HepG2 (cell line): ENCODE results near the gene C14orf132. TPM values are rescaled to one million over a fixed set of nuclear protein-coding genes. Genes with fewer than 3 reads are reported as not detected.

Experiments used
- BORCS8-MEF2B ChIP-seq: sonication (generic); formaldehyde crosslinking; IDR thresholded peaks from 2 replicates; pipeline ENCODE4 v1.8.0; 2022; ENCODE audit warnings: mild to moderate bottlenecking, missing genetic modification reagents
- CBX2 ChIP-seq, 2 experiments: fragments of 200-600 bp in 1 of 2; sonication (generic); formaldehyde crosslinking in 1 of 2; IDR thresholded peaks; 2 replicates each; pipeline versions ENCODE4 v1.7.0 to v1.8.1; 2018 to 2022; ENCODE audit warnings: low read depth in 2 of 2, low read length in 1 of 2, mild to moderate bottlenecking in 1 of 2, missing genetic modification reagents in 1 of 2
- DDIT3 ChIP-seq: sonication (generic); formaldehyde crosslinking; IDR thresholded peaks from 2 replicates; pipeline ENCODE4 v1.4.0; 2020; ENCODE audit warnings: mild to moderate bottlenecking, missing genetic modification reagents
- FOSL2 ChIP-seq: sonication (generic); formaldehyde crosslinking; IDR thresholded peaks from 2 replicates; pipeline ENCODE4 v1.4.0; 2020; ENCODE audit warnings: missing genetic modification reagents
- FOXA1 ChIP-seq, 2 experiments: fragments of 450-650 bp in 1 of 2; sonication (generic) in 1 of 2; formaldehyde crosslinking in 1 of 2; IDR thresholded peaks; 2 replicates each; pipeline versions ENCODE4 v1.4.0 to v1.6.1; 2016 to 2020; ENCODE audit warnings: missing genetic modification reagents in 1 of 2
- FOXP4 ChIP-seq: sonication (generic); formaldehyde crosslinking; IDR thresholded peaks from 2 replicates; pipeline ENCODE4 v1.4.0; 2020; ENCODE audit warnings: missing genetic modification reagents
- MYC ChIP-seq: sonication (generic); formaldehyde crosslinking; IDR thresholded peaks from 2 replicates; pipeline ENCODE4 v1.9.0; 2021; ENCODE audit warnings: missing genetic modification reagents, borderline replicate concordance
- SNAI1 ChIP-seq: sonication (generic); formaldehyde crosslinking; IDR thresholded peaks from 2 replicates; pipeline ENCODE4 v1.5.0; 2020; ENCODE audit warnings: mild to moderate bottlenecking, missing genetic modification reagents, borderline replicate concordance
- TARDBP ChIP-seq: sonication (generic); formaldehyde crosslinking; IDR thresholded peaks from 2 replicates; pipeline ENCODE4 v1.8.0; 2022; ENCODE audit warnings: mild to moderate bottlenecking, missing genetic modification reagents
- TEAD2 ChIP-seq: sonication (generic); formaldehyde crosslinking; IDR thresholded peaks from 2 replicates; pipeline ENCODE4 v1.9.0; 2021; ENCODE audit warnings: missing genetic modification reagents
- TFAP4 ChIP-seq: sonication (generic); IDR thresholded peaks from 2 replicates; pipeline ENCODE4 v1.6.1; 2016; ENCODE audit warnings: low read depth, borderline replicate concordance
- TP53 ChIP-seq: sonication (generic); formaldehyde crosslinking; conservative IDR thresholded peaks from 2 replicates; pipeline ENCODE4 v1.4.0; 2020; ENCODE audit warnings: missing genetic modification reagents
- ZFP37 ChIP-seq: sonication (generic); formaldehyde crosslinking; IDR thresholded peaks from 2 replicates; pipeline ENCODE4 v1.4.0; 2020; ENCODE audit warnings: missing genetic modification reagents, borderline replicate concordance
- ZMAT3 ChIP-seq: sonication (generic); formaldehyde crosslinking; conservative IDR thresholded peaks from 2 replicates; pipeline ENCODE4 v1.7.0; 2021; ENCODE audit warnings: missing genetic modification reagents
- ZNF264 ChIP-seq: sonication (generic); formaldehyde crosslinking; IDR thresholded peaks from 2 replicates; pipeline ENCODE4 v1.4.0; 2020; ENCODE audit warnings: missing genetic modification reagents
- ZNF407 ChIP-seq: sonication (generic); formaldehyde crosslinking; IDR thresholded peaks from one replicate; pipeline ENCODE4 v1.5.1; 2020; ENCODE audit warnings: mild to moderate bottlenecking, missing genetic modification reagents; ENCODE audit errors: not compliant biosample characterization
- ZNF44 ChIP-seq: sonication (generic); formaldehyde crosslinking; IDR thresholded peaks from 2 replicates; pipeline ENCODE4 v1.5.1; 2020; ENCODE audit warnings: mild to moderate bottlenecking, missing genetic modification reagents
- polyA plus RNA-seq, 8 experiments: library from polyadenylated mRNA; depleted of rRNA in 3 of 8; stranded (reverse) in 7 of 8; unstranded in 1 of 8; fragments of >200 nt; fragmentation: Illumina TruSeq in 4 of 8; extraction: Trizol in 4 of 8; gene quantifications; 2 replicates each; pipeline versions ENCODE4 v1.2.1 to v1.2.3, GENCODE V29; 2011 to 2016; ENCODE audit warnings: low read depth in 4 of 8, missing spikeins in 1 of 8, mixed read lengths in 1 of 8; ENCODE audit not compliant: insufficient read depth in 1 of 8
- total RNA-seq, 5 experiments: library from RNA; depleted of rRNA; stranded (reverse); fragments of >200 nt; fragmentation: Illumina TruSeq; extraction: Trizol; gene quantifications; 2 replicates each; pipeline ENCODE4 v1.2.3, GENCODE V29; 2016; ENCODE audit warnings: low read depth in 1 of 5

C14orf132 gene
- total and polyA plus RNA-seq, 2 of the 13 experiments (the other 11 are each of a cell fraction or from before 2014, with no cell fraction given), result 0.13 to 0.15 TPM

GRCh38 chr14:96095581-96096476 is 56.7 kb downstream of the C14orf132 start (continued):
- TF ChIP-seq FOXP4, result peak; percentile 50; the same call in 1 of the 2 replicates
- TF ChIP-seq FOXA1 (IDR thresholded peaks at IDR 0.05), result no peak
- peak; percentile 46; the same call in 1 of the 2 replicates for TF ChIP-seq FOXA1 (CRISPR knock-in tag; IDR thresholded peaks at IDR 0.05)
- peak; percentile 88 for TF ChIP-seq TFAP4
- no peak for TF ChIP-seq CBX2 (IDR thresholded peaks at IDR 0.05; ENCODE audit: low read depth, low read length)
- TF ChIP-seq CBX2 (CRISPR knock-in tag; IDR thresholded peaks at IDR 0.05; ENCODE audit: low read depth), result no peak
- TF ChIP-seq ZMAT3 (CRISPR knock-in tag), result no peak
- no peak for TF ChIP-seq DDIT3 (CRISPR knock-in tag)
- TF ChIP-seq SNAI1 (CRISPR knock-in tag), result no peak
- TF ChIP-seq ZNF44 (CRISPR knock-in tag), result no peak
- no peak for TF ChIP-seq TEAD2 (CRISPR knock-in tag)
- peak; percentile 66 for TF ChIP-seq FOSL2
- TF ChIP-seq ZNF407 (CRISPR knock-in tag), result no peak
- no peak for TF ChIP-seq MYC (CRISPR knock-in tag)
- TF ChIP-seq ZFP37 (CRISPR knock-in tag), result no peak
- TF ChIP-seq ZNF264 (CRISPR knock-in tag), result no peak
- TF ChIP-seq BORCS8-MEF2B (CRISPR knock-in tag), result peak; percentile 17; the same call in 1 of the 2 replicates
- TF ChIP-seq TARDBP, result 0 out of 2 replicates have a peak, but pooled peaks have one; percentile 37
- no peak for TF ChIP-seq TP53 (CRISPR knock-in tag)
